Left lung (tissue), 10 donors: Measurements from ENCODE around the gene BTBD7. TPM values are rescaled to one million over a fixed set of nuclear protein-coding genes. Genes with fewer than 3 reads are reported as not detected.

ENCODE experiments used
- ATAC-seq: fragments of 200-7000 bp; cut with Tn5 transposase; one replicate; pipeline ENCODE4 v1.9.1; 2020; ENCODE audit warnings: moderate library complexity
- DNase-seq, 4 donors: peaks; one replicate each; pipeline ENCODE4 v3.0.0-alpha.2; 2013 to 2020
- H3K27ac ChIP-seq, 2 donors: fragments of 200-600 bp; sonication (generic) in 1 of 2; one replicate each; pipeline versions ENCODE4 v1.5.0 to v1.8.0; 2020 to 2021
- H3K27me3 ChIP-seq, 2 donors: fragments of 200-600 bp; sonication (generic) in 1 of 2; one replicate each; pipeline versions ENCODE4 v1.5.0 to v1.8.0; 2020 to 2021
- H3K36me3 ChIP-seq, 2 donors: fragments of 200-600 bp; sonication (generic) in 1 of 2; one replicate each; pipeline versions ENCODE4 v1.5.0 to v1.8.0; 2020 to 2021
- H3K4me1 ChIP-seq, 2 donors: fragments of 200-600 bp; one replicate each; pipeline ENCODE4 v1.8.0; 2021
- H3K4me3 ChIP-seq, 2 donors: fragments of 200-600 bp; sonication (generic) in 1 of 2; one replicate each; pipeline versions ENCODE4 v1.5.0 to v1.8.0; 2020 to 2021; ENCODE audit warnings: mild to moderate bottlenecking in 1 of 2
- H3K9me3 ChIP-seq, 2 donors: fragments of 200-600 bp; sonication (generic) in 1 of 2; one replicate each; pipeline versions ENCODE4 v1.5.0 to v1.8.0; 2020 to 2021
- intact Hi-C, 2 donors: fragments of 100-400 bp; cut with DNase I; formaldehyde crosslinking; loops; one replicate each; pipeline versions ENCODE4 v1.11.2 to v1.14.2; 2022
- polyA plus RNA-seq, 6 donors: library from polyadenylated mRNA; unstranded; fragments of 120-200 nt; gene quantifications; one replicate each; pipeline ENCODE4 v1.2.1, GENCODE V29; 2013; ENCODE audit not compliant: insufficient read length in 6 of 6
- total RNA-seq, 2 donors: library from RNA; stranded (reverse); fragmentation: NEBNext Ultra II Directional; extraction: Animal tissue kit (Norgen Biotek cat#: 25700); gene quantifications; one replicate each; pipeline ENCODE4 v1.2.1, GENCODE V29; 2021
- TF ChIP-seq, protein P1 (sequence below), 2 donors: fragments of 200-600 bp; sonication (generic) in 1 of 2; IDR thresholded peaks; one replicate each; pipeline versions ENCODE4 v1.5.0 to v1.8.0; 2021; ENCODE audit warnings: antibody characterized with exemption in 2 of 2
- donor health status: DM: no; HTN: yes; CAD: no.
- donor health status: DM: no; HTN: no; CAD: no.

Gene BTBD7
- total and polyA plus RNA-seq, 8 donors, result 32.1 to 42.8 (median 38.7) TPM

DNA sequence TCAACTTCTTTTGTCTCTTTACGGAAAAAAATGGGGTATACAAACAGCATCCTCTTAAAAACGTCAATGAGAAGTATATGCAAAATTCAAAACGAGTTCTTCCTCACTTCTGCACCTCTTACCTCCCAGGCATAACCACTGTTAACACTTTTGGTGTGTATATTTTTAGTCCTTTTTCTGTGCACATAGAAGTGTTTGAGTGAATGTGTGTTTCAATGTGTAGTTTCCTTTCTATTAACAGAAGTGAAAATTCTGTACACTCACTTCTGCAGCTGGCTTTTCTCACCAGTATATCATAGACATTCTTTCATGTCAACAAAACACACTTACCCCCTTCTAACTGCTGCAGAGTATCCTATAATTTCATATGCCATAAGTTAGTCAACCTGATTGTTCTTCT lies 120.4 kb downstream of the BTBD7 start:
- intact Hi-C loops, result no loop called here
- DNase-seq (no peak), ATAC-seq (no peak)
- Histone ChIP-seq H3K27ac (no peak overlapping the region), H3K4me1 (peaks cover 9 to 19% of the 10 kb centered on the region in 2 donors), H3K4me3 (no peak overlapping the region), H3K9me3 (no peaks in the 10 kb centered on the region), H3K36me3 (peaks cover 0 to 70% of the 10 kb centered on the region in 2 donors), H3K27me3 (no peaks in the 10 kb centered on the region)
- TF ChIP-seq, protein P1, sequence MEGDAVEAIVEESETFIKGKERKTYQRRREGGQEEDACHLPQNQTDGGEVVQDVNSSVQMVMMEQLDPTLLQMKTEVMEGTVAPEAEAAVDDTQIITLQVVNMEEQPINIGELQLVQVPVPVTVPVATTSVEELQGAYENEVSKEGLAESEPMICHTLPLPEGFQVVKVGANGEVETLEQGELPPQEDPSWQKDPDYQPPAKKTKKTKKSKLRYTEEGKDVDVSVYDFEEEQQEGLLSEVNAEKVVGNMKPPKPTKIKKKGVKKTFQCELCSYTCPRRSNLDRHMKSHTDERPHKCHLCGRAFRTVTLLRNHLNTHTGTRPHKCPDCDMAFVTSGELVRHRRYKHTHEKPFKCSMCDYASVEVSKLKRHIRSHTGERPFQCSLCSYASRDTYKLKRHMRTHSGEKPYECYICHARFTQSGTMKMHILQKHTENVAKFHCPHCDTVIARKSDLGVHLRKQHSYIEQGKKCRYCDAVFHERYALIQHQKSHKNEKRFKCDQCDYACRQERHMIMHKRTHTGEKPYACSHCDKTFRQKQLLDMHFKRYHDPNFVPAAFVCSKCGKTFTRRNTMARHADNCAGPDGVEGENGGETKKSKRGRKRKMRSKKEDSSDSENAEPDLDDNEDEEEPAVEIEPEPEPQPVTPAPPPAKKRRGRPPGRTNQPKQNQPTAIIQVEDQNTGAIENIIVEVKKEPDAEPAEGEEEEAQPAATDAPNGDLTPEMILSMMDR (IDR thresholded peaks at IDR 0.05), result no peak

- intact Hi-C loops, result no loop called here
- ATAC-seq (peak; percentile 78), DNase-seq (peak in 1 of 4 donors; percentile 53)
- peak overlapping the region; percentile 67 to 98 for H3K4me3 ChIP-seq
- H3K36me3 ChIP-seq, result peaks cover 0 to 23% of the 10 kb centered on the region in 2 donors
- no peaks in the 10 kb centered on the region for H3K27me3 ChIP-seq
- H3K4me1 ChIP-seq, result peaks cover 16 to 37% of the 10 kb centered on the region in 2 donors
- TF ChIP-seq, protein P1 (IDR thresholded peaks at IDR 0.05), result peak in 1 of 2 donors; percentile 16
- H3K27ac ChIP-seq, result peak overlapping the region; percentile 65 to 94
- no peaks in the 10 kb centered on the region for H3K9me3 ChIP-seq
Measured at GRCh38 chr14:93207468-93208308, 125.1 kb downstream of the BTBD7 start.

DNA sequence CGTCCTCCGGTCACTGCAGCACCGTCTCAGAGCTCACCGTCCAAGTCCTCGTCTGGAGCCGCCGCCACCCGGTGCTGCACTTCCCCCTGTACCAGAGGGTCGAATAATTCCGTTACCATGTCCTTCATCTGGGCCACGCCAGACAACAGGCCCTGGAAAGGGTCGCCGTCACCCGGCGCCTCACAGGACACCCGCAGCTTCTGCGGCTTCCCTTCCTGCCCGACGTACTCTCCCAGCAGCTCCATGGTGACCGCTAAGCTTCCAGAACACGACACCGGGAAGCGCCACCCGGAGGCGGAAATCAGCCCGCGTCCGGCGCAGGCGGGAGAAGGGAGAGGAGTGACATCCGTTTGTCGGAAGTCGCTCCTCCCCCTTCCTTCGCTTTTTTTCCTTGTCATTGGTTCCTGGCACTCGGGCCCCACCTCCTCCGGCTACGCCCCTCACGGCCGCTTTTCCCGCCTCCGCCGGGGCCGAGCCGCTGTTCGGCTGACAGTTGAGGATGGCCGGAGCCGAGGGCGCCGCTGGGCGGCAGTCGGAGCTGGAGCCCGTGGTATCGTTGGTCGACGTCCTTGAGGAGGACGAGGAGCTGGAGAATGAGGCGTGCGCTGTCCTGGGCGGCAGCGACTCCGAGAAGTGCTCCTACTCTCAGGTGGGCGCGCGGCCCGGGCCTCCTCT lies 125.9 kb downstream of the BTBD7 start, which contains the start of the genes GON7 and UBR7:
Gene GON7, minus strand, starts transcription at position 273 of the 675 bp plus-strand sequence. Its CDS starts 28 bp downstream, at position 245.
Gene UBR7, plus strand, starts transcription at position 464 of the 675 bp plus-strand sequence. Its CDS starts 36 bp downstream, at position 500.
- Histone ChIP-seq H3K27me3 (no peaks in the 10 kb centered on the region), H3K27ac (peak within 1 kb of the TSS; percentile 76 to 94), H3K4me3 (peak within 1 kb of the TSS; percentile 67 to 98), H3K4me1 (peaks cover 16 to 37% of the 10 kb centered on the region in 2 donors), H3K9me3 (no peaks in the 10 kb centered on the region), H3K36me3 (peaks cover 0 to 15% of the 10 kb centered on the region in 2 donors)
- intact Hi-C loops, result no loop called here
- TF ChIP-seq, protein P1 (IDR thresholded peaks at IDR 0.05), result peak in 1 of 2 donors; percentile 35
- ATAC-seq (peak; percentile 99), DNase-seq (peak; percentile 94 to 98 (median 97))

DNA sequence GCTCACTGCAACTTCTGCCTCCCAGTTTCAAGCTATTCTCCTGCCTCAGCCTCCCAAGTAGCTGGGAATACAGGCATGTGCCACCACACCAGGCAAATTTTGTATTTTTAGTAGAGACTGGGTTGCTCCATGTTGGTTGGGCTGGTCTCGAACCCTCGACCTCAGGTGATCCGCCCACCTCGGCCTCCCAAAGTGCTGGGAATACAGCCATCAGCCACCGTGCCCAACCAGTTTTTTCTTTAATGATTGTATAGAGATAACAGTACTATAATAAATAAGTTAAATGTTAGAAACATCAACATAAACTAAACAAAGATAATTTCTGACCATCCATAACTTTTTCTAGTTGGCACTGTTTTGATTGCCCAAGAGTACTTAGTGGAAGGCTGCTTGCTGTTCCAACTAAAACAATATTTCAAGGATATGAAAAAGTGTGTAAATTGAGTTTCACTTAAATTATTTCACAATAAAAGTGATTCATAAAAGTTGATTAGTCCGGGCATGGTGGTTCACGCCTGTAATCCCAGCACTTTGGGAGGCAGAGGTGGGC lies 131.6 kb downstream of the BTBD7 start:
- Histone ChIP-seq H3K36me3 (no peaks in the 10 kb centered on the region), H3K4me3 (no peak overlapping the region), H3K4me1 (peaks cover 6 to 17% of the 10 kb centered on the region in 2 donors), H3K9me3 (no peaks in the 10 kb centered on the region), H3K27ac (no peak overlapping the region), H3K27me3 (no peaks in the 10 kb centered on the region)
- ATAC-seq (no peak), DNase-seq (no peak)
- TF ChIP-seq, protein P1 (IDR thresholded peaks at IDR 0.05), result no peak
- intact Hi-C loops, result no loop called here
